Gastrocnemius medialis (tissue), 4 donors: ENCODE measurements around the gene SPTAN1.

ENCODE experiments used
- CTCF ChIP-seq, 5 experiments: fragments of 450-650 bp in 3 of 5; fragments of 200-600 bp in 2 of 5; sonication (generic) in 2 of 5; IDR thresholded peaks in 4 of 5; conservative IDR thresholded peaks in 1 of 5; 1 replicate in 4 of 5; 2 replicates in 1 of 5; pipeline ENCODE4 v1.5.1; 2016 to 2019; ENCODE audit warnings: antibody characterized with exemption in 5 of 5, mild to moderate bottlenecking in 3 of 5, moderate library complexity in 3 of 5
- POLR2A ChIP-seq, 2 donors: fragments of 450-650 bp; IDR thresholded peaks; one replicate each; pipeline ENCODE4 v1.6.1; 2017; ENCODE audit warnings: antibody characterized with exemption in 2 of 2, mild to moderate bottlenecking in 2 of 2, moderate library complexity in 2 of 2

GRCh38 chr9:128568470-128569078 is 16.2 kb downstream of the SPTAN1 start:
- TF ChIP-seq CTCF (IDR thresholded peaks at IDR 0.05 in 4 of 5, conservative IDR thresholded peaks at IDR 0.05 in 1 of 5) (no peak), POLR2A (IDR thresholded peaks at IDR 0.05) (no peak)
